HepG2 (cell line): ENCODE data around the gene CA4. TPM values are rescaled to one million over a fixed set of nuclear protein-coding genes. Genes with fewer than 3 reads are reported as not detected.

Experiments used
- HNRNPH1 ChIP-seq: fragments of 200-400 bp; formaldehyde crosslinking; optimal IDR thresholded peaks from 2 replicates; pipeline ENCODE3; 2017; ENCODE audit warnings: mild to moderate bottlenecking, low read depth, low read length
- IRF2 ChIP-seq: IDR thresholded peaks from 2 replicates; pipeline ENCODE4 v1.6.1; 2018; ENCODE audit warnings: missing genetic modification reagents, missing compliant biosample characterization
- MIXL1 ChIP-seq: IDR thresholded peaks from 2 replicates; pipeline ENCODE4 v1.6.1; 2016
- PCBP1 ChIP-seq: fragments of 200-400 bp; formaldehyde crosslinking; IDR thresholded peaks from 2 replicates; pipeline ENCODE4 v1.6.1; 2017; ENCODE audit warnings: mild to moderate bottlenecking, low read depth, low read length, borderline replicate concordance
- SIX4 ChIP-seq: sonication (generic); formaldehyde crosslinking; IDR thresholded peaks from 2 replicates; pipeline ENCODE4 v1.4.0; 2020; ENCODE audit warnings: missing genetic modification reagents
- SNAPC2 ChIP-seq: sonication (generic); formaldehyde crosslinking; IDR thresholded peaks from 2 replicates; pipeline ENCODE4 v1.8.1; 2022; ENCODE audit warnings: mild to moderate bottlenecking, missing genetic modification reagents
- TBL1XR1 ChIP-seq: fragments of 150-350 bp; IDR thresholded peaks from 2 replicates; pipeline ENCODE4 v1.6.1; 2014; ENCODE audit warnings: borderline replicate concordance, low read length; ENCODE audit not compliant: partially characterized antibody
- TSC22D2 ChIP-seq: sonication (generic); formaldehyde crosslinking; IDR thresholded peaks from 2 replicates; pipeline ENCODE4 v1.5.1; 2020; ENCODE audit warnings: missing genetic modification reagents, mild to moderate bottlenecking, borderline replicate concordance
- U2AF1 ChIP-seq: fragments of 200-400 bp; formaldehyde crosslinking; optimal IDR thresholded peaks from 2 replicates; pipeline ENCODE3; 2017; ENCODE audit warnings: mild to moderate bottlenecking, low read depth, low read length
- ZBTB7A ChIP-seq: sonication (generic); formaldehyde crosslinking; IDR thresholded peaks from 2 replicates; pipeline ENCODE4 v1.8.0; 2022; ENCODE audit warnings: mild to moderate bottlenecking, missing genetic modification reagents
- ZBTB7B ChIP-seq: sonication (generic); formaldehyde crosslinking; IDR thresholded peaks from 2 replicates; pipeline ENCODE4 v1.4.0; 2020; ENCODE audit warnings: missing genetic modification reagents
- ZFYVE20 ChIP-seq: sonication (generic); formaldehyde crosslinking; IDR thresholded peaks from 2 replicates; pipeline ENCODE4 v1.8.0; 2023; ENCODE audit warnings: low read depth, mild to moderate bottlenecking, moderate library complexity, missing genetic modification reagents, borderline replicate concordance
- ZKSCAN5 ChIP-seq: sonication (generic); formaldehyde crosslinking; IDR thresholded peaks from 2 replicates; pipeline ENCODE4 v1.5.1; 2020; ENCODE audit warnings: mild to moderate bottlenecking, missing genetic modification reagents
- ZNF644 ChIP-seq: IDR thresholded peaks from 2 replicates; pipeline ENCODE4 v1.6.1; 2016; ENCODE audit warnings: low read depth
- ZNF792 ChIP-seq: IDR thresholded peaks from 2 replicates; pipeline ENCODE4 v1.6.1; 2016
- ZNF83 ChIP-seq: sonication (generic); formaldehyde crosslinking; IDR thresholded peaks from 2 replicates; pipeline ENCODE4 v1.4.0; 2020; ENCODE audit warnings: missing genetic modification reagents, mild to moderate bottlenecking, borderline replicate concordance
- ZNF879 ChIP-seq: sonication (generic); formaldehyde crosslinking; IDR thresholded peaks from 2 replicates; pipeline ENCODE4 v1.8.1; 2023; ENCODE audit warnings: missing genetic modification reagents
- polyA plus RNA-seq, 8 experiments: library from polyadenylated mRNA; depleted of rRNA in 3 of 8; stranded (reverse) in 7 of 8; unstranded in 1 of 8; fragments of >200 nt; fragmentation: Illumina TruSeq in 4 of 8; extraction: Trizol in 4 of 8; gene quantifications; 2 replicates each; pipeline versions ENCODE4 v1.2.1 to v1.2.3, GENCODE V29; 2011 to 2016; ENCODE audit warnings: low read depth in 4 of 8, missing spikeins in 1 of 8, mixed read lengths in 1 of 8; ENCODE audit not compliant: insufficient read depth in 1 of 8
- total RNA-seq, 5 experiments: library from RNA; depleted of rRNA; stranded (reverse); fragments of >200 nt; fragmentation: Illumina TruSeq; extraction: Trizol; gene quantifications; 2 replicates each; pipeline ENCODE4 v1.2.3, GENCODE V29; 2016; ENCODE audit warnings: low read depth in 1 of 5
- TF ChIP-seq, protein P1 (sequence below): sonication (generic); formaldehyde crosslinking; IDR thresholded peaks from 2 replicates; pipeline ENCODE4 v1.4.0; 2020; ENCODE audit warnings: mild to moderate bottlenecking, missing genetic modification reagents
- TF ChIP-seq, protein P2 (sequence below): sonication (generic); formaldehyde crosslinking; IDR thresholded peaks from 2 replicates; pipeline ENCODE4 v1.5.1; 2020; ENCODE audit warnings: missing genetic modification reagents, mild to moderate bottlenecking, borderline replicate concordance
- TF ChIP-seq, protein P3 (sequence below): sonication (generic); formaldehyde crosslinking; IDR thresholded peaks from 2 replicates; pipeline ENCODE4 v1.9.0; 2021; ENCODE audit warnings: missing genetic modification reagents, borderline replicate concordance
- TF ChIP-seq, protein P4 (sequence below): sonication (generic); formaldehyde crosslinking; IDR thresholded peaks from 2 replicates; pipeline ENCODE4 v1.4.0; 2020; ENCODE audit warnings: mild to moderate bottlenecking, missing genetic modification reagents
- TF ChIP-seq, protein P5 (sequence below): sonication (generic); formaldehyde crosslinking; IDR thresholded peaks from 2 replicates; pipeline ENCODE4 v1.5.1; 2020; ENCODE audit warnings: missing genetic modification reagents, mild to moderate bottlenecking, borderline replicate concordance

Gene CA4
- total and polyA plus RNA-seq, 2 of the 13 experiments (the other 11 are each of a cell fraction or from before 2014, with no cell fraction given) = not detected

DNA sequence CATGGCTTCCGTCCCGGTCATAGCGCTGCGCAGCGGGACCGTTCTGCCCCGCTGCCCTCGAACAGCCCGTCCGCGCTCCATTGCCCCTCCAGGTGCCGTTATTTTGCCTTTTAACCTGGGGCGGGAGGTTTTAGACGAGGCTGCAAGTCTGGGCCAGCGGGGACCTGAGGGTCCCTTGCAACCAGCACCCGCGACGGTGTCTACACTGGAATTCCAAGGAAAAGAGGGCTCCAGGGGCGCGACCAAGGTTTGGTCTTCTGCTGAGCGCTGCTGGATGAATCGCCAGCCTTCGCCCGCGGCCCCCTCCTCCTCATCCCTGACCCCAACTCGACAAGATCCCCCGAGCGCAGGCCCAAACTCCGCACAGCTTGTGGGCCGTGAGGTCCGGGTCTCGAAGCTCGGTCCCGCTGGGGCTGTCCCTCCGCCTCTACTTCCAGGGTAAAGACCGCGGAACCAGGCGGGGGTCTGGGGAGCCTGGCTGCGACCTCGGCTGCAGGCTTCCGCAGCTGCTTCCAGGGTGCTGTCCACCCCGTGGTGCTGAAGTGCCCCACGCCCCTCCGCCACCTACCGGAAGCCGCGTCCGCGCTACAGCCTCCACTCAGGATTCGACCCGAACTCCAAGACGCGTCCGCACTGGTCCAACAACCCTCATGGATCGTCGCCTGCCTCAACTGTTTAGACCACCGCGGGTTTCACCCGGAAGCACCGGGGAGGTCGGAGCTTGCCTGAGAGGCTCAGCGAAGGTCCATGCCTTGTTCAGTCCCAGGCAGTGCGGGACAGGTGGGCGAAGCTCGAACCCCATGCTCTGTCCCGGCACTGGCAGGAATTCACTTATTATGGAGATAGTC lies 10.1 kb upstream of the CA4 start (continued):
- TF ChIP-seq ZNF644 (CRISPR knock-in tag) (peak; percentile 83; the same call in 1 of the 2 replicates), ZNF792 (CRISPR knock-in tag) (peak; percentile 99), ZNF83 (CRISPR knock-in tag) (peak; percentile 95; the same call in 1 of the 2 replicates), ZNF879 (peak; percentile 96; the same call in 1 of the 2 replicates), PCBP1 (0 out of 2 replicates have a peak, but pooled peaks have one; percentile 71), ZFYVE20 (CRISPR knock-in tag) (peak; percentile 99), ZBTB7B (CRISPR knock-in tag) (peak; percentile 89), SIX4 (peak; percentile 90), IRF2 (CRISPR knock-in tag) (peak; percentile 89; the same call in 1 of the 2 replicates), ZKSCAN5 (peak; percentile 87), HNRNPH1 (no peak), U2AF1 (no peak), TBL1XR1 (no peak), MIXL1 (peak; percentile 90), TSC22D2 (peak; percentile 100), SNAPC2 (CRISPR knock-in tag) (peak; percentile 94), ZBTB7A (CRISPR knock-in tag) (peak; percentile 96)
- TF ChIP-seq, protein P1, sequence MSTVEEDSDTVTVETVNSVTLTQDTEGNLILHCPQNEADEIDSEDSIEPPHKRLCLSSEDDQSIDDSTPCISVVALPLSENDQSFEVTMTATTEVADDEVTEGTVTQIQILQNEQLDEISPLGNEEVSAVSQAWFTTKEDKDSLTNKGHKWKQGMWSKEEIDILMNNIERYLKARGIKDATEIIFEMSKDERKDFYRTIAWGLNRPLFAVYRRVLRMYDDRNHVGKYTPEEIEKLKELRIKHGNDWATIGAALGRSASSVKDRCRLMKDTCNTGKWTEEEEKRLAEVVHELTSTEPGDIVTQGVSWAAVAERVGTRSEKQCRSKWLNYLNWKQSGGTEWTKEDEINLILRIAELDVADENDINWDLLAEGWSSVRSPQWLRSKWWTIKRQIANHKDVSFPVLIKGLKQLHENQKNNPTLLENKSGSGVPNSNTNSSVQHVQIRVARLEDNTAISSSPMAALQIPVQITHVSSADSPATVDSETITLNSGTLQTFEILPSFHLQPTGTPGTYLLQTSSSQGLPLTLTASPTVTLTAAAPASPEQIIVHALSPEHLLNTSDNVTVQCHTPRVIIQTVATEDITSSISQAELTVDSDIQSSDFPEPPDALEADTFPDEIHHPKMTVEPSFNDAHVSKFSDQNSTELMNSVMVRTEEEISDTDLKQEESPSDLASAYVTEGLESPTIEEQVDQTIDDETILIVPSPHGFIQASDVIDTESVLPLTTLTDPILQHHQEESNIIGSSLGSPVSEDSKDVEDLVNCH (CRISPR knock-in tag) = no peak
- TF ChIP-seq, protein P2, sequence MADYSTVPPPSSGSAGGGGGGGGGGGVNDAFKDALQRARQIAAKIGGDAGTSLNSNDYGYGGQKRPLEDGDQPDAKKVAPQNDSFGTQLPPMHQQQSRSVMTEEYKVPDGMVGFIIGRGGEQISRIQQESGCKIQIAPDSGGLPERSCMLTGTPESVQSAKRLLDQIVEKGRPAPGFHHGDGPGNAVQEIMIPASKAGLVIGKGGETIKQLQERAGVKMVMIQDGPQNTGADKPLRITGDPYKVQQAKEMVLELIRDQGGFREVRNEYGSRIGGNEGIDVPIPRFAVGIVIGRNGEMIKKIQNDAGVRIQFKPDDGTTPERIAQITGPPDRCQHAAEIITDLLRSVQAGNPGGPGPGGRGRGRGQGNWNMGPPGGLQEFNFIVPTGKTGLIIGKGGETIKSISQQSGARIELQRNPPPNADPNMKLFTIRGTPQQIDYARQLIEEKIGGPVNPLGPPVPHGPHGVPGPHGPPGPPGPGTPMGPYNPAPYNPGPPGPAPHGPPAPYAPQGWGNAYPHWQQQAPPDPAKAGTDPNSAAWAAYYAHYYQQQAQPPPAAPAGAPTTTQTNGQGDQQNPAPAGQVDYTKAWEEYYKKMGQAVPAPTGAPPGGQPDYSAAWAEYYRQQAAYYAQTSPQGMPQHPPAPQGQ (CRISPR knock-in tag) = no peak
- TF ChIP-seq, protein P3, sequence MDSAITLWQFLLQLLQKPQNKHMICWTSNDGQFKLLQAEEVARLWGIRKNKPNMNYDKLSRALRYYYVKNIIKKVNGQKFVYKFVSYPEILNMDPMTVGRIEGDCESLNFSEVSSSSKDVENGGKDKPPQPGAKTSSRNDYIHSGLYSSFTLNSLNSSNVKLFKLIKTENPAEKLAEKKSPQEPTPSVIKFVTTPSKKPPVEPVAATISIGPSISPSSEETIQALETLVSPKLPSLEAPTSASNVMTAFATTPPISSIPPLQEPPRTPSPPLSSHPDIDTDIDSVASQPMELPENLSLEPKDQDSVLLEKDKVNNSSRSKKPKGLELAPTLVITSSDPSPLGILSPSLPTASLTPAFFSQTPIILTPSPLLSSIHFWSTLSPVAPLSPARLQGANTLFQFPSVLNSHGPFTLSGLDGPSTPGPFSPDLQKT (CRISPR knock-in tag) = no peak; the same call in 1 of the 2 replicates
- TF ChIP-seq, protein P4, sequence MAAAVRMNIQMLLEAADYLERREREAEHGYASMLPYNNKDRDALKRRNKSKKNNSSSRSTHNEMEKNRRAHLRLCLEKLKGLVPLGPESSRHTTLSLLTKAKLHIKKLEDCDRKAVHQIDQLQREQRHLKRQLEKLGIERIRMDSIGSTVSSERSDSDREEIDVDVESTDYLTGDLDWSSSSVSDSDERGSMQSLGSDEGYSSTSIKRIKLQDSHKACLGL (CRISPR knock-in tag) = peak; percentile 99
- TF ChIP-seq, protein P5, sequence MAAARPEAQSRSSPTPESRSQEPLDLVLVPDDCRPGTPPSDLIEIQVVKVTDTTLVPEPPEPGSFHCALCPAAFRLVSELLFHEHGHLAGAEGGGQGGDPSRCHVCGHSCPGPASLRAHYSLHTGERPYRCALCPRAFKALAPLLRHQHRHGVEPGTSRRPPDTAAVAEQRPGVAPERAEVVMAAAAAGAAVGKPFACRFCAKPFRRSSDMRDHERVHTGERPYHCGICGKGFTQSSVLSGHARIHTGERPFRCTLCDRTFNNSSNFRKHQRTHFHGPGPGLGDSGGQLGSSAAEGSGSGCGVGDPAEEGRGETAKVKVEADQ (CRISPR knock-in tag) = peak; percentile 95; the same call in 1 of the 2 replicates
